ENCODE results near the gene ATP9A.
A peak's percentile ranks its signal among the peaks of the same experiment; 100 is the strongest.

The ATP9A gene

GRCh38 chr20:51596668-51597388 is 171.4 kb downstream of the ATP9A start:
- no peak for DNase-seq (ENCODE audit: low spot score)

DNA sequence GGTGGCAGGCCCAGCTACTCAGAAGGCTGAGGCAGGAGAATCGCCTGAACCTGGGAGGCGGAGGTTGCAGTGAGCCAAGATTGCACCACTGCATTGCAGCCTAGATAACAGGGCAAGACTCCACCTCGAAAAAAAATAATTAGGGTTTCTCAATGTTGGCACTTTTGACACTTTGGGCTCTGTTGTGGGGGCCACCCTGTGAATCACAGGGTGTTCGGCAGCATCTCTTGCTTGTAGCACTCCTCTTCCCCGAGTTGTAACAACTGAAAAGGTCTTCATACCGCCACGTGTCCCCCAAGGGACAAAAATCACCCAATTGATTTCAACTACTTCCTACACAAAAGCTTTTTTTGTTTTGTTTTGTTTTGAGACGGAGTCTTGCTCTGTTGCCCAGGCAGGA is 172.4 kb downstream of the ATP9A start:
- DNase-seq (ENCODE audit: low spot score): no peak

- DNase-seq (ENCODE audit: low spot score): peak; percentile 80
Measured at GRCh38 chr20:51595058-51595532, 173.1 kb downstream of the ATP9A start.

- no peak for DNase-seq (ENCODE audit: low spot score)
Measured at GRCh38 chr20:51594236-51595057, 173.7 kb downstream of the ATP9A start.

GRCh38 chr20:51593584-51593983 is 174.6 kb downstream of the ATP9A start:
- no peak for DNase-seq (ENCODE audit: low spot score)

DNA sequence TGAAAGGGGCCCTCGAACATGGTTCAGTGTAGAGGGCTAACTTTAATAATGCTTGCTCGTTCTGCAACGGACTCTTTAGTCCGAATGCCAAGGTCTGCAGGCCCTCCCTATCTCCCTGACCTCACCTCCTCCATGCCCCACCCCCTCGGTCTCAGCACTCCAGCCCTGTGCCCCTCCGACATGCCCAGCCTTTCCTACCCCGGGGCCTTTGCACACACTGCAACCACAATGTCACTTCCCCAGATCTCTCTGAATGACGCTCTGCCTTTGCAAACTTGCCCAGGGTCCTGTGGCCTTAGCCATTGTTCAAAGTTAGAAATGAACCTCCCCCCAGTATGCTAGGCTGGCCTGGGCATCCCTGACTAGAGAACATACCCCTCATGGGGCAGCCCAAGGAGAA is 175.6 kb downstream of the ATP9A start:
- no peak for DNase-seq (ENCODE audit: low spot score)

DNA sequence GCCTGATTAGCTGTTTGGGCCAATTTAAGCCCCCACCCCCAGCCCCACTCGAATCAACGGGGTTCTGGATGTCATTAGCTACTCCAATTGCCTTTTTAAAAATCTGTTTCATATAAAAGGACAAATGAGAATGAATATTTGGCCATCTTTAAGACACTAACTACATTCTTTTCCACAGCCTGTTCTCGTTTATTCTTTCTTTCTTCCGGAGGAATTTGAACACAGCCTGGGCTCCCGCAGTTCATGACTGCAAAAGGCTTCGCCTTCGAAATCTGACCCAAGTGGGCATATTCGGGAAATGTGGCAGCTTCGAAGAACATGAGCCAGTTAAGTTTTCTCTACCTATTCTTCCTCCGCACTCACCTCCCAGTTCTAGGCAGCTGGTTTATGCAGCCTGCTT is 176.3 kb downstream of the ATP9A start:
- no peak for DNase-seq (ENCODE audit: low spot score)

DNA sequence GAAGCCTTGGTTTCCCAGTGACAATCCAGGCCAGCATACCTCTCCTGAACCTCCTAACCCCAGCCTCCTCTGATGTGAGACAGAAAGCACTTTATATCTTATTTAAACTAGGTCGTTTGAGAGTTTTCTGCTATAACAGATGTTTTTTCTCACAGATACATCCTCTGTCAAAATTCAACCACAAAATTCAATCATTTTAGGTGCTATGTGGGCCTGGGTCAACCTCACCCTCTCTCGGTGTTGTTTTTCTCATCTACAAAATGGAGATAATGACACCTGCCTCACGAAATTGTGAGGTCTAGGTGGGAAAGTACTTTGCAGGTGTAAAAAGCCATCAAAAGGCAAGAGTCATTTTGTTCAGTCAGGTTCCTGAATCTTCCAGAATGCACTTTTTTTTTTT is 179.4 kb downstream of the ATP9A start:
- DNase-seq (ENCODE audit: low spot score): no peak

- no peak for DNase-seq (ENCODE audit: low spot score)
Measured at GRCh38 chr20:51587145-51587544, 181.0 kb downstream of the ATP9A start.

DNA sequence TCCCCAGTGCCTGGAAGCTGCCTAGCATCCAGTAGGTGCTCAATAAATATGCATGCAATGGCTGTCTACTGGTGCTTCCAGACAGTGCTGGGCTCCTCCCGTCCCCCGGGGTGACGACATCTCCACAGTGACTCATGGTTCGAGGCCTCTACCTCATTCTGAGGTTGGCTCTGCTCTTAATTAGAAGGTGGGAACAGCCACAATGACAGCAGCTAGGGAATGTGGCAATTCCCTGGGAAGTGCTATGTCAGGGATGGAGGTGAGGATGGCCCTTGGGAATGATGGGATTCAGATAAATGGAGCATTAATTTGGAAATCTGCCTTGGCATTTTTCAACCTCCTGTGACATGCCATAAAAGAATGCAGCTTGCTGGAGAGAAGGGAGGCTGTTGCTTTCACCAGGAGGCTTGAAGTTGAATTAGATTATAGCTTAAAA is 182.2 kb downstream of the ATP9A start:
- DNase-seq (ENCODE audit: low spot score): peak; percentile 9

GRCh38 chr20:51585148-51585547 is 183.0 kb downstream of the ATP9A start:
- no peak for DNase-seq (ENCODE audit: low spot score)

DNA sequence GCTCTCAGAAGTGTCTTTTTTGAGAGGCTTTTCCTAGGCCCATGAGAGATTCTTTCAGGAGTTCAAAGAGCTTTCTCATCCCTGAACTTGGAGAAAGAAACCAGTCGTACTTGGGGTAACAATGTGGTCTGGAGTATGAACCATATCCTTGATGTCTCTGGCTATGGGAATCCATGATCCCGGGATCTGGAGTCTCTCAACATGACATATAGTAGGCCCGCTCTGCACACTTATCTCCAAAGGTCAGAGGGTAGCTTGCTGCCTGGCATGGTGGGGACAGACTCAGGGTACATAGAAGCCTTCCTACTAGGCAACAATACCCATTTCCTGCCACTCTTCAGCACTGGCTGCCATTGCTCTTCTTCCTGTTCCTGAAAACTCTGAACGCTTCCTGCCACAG is 183.5 kb downstream of the ATP9A start:
- DNase-seq (ENCODE audit: low spot score): no peak

DNA sequence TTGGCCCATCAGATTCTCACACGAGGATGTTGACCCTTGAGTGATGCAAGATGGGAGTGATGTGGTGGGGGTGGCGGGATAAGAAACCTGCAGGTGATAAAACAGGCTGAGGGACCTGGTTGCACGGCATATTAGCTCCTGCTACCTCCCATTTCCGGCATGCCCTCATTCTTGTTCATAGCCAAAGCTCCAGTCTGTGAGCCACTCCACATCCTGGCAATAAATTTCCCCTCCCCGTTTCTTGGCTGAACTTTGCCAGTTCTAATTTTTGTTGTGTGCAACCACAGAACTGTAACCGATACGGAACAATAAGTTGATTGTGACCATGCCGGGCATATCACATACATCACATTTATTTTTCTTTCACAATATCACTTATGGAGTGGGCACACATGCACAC is 184.1 kb downstream of the ATP9A start:
- DNase-seq (ENCODE audit: low spot score): no peak

DNA sequence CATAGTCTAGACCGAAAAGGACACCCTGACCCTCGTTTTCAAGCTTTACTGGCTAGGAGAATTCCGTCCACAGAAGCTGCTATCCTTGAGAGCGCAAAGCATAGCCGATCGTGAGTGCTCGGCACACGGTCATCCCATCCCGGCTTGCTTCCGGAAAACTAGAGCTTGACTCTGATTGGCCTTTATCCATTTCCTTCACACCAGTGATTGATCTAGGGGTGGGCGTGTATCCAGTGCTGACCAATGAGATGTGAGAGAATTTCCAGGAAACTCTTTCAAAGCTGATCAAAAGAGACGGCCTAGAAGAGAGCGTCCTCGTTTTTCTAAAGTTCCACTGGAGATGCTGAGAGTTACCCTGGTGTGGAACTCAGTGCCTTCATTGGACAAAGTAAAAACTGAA is 184.7 kb downstream of the ATP9A start:
- DNase-seq (ENCODE audit: low spot score): no peak

- no peak for DNase-seq (ENCODE audit: low spot score)
Measured at GRCh38 chr20:51583073-51583472, 185.1 kb downstream of the ATP9A start.

- no peak for DNase-seq (ENCODE audit: low spot score)
Measured at GRCh38 chr20:51581571-51581970, 186.6 kb downstream of the ATP9A start.

- DNase-seq (ENCODE audit: low spot score): no peak
Measured at GRCh38 chr20:51579137-51579536, 189.1 kb downstream of the ATP9A start.

- DNase-seq (ENCODE audit: low spot score): no peak
Measured at GRCh38 chr20:51578145-51578459, 190.1 kb downstream of the ATP9A start.

- no peak for DNase-seq (ENCODE audit: low spot score)
Measured at GRCh38 chr20:51577432-51578144, 190.6 kb downstream of the ATP9A start.

DNA sequence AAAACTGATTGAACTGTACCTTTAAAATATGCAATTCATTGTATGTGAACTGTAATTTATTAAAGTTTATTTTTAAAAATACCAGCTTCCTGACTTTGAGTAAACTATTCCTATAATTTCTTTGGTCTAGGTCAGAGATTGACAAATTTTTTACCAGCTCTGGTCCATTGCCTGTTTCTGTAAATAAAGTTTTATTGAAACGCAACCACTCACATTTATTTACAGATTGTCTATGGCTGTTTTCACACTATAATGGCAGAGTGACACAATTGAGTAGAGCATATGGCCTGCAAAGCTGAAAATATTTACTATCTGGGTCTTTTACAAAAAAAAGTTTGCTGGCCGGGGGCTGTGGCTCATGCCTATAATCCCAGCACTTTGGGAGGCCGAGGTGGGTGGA is 192.7 kb downstream of the ATP9A start:
- DNase-seq (ENCODE audit: low spot score): no peak

- DNase-seq (ENCODE audit: low spot score): no peak
Measured at GRCh38 chr20:51574248-51575033, 193.7 kb downstream of the ATP9A start.

All from LoVo (cell line).